ENCODE measurements around the gene PCDH8. TPM values are rescaled to one million over a fixed set of nuclear protein-coding genes. Genes with fewer than 3 reads are reported as not detected.
A peak's percentile ranks its signal among the peaks of the same experiment; 100 is the strongest.

PCDH8 gene
- total RNA-seq, 1 experiment from 2014 or later = not detected

GRCh38 chr13:52847682-52848432 lies 583 bp downstream of the PCDH8 start:
- Histone ChIP-seq H3K4me3 (ENCODE audit: low read length) (no peak overlapping the region), H4K20me1 (ENCODE audit: insufficient read depth, low read depth, low read length) (no peaks in the 10 kb centered on the region), H3K36me3 (ENCODE audit: insufficient read depth, low read length) (no peaks in the 10 kb centered on the region), H3K27me3 (ENCODE audit: low read length) (no peaks in the 10 kb centered on the region), H2AFZ (ENCODE audit: low read length) (no peak overlapping the region), H3K79me2 (ENCODE audit: low read length) (no peaks in the 10 kb centered on the region), H3K9ac (ENCODE audit: low read length) (no peak overlapping the region), H3K4me1 (ENCODE audit: low read length) (no peaks in the 10 kb centered on the region), H3K4me2 (ENCODE audit: low read depth, low read length, poor library complexity, severe bottlenecking) (no peak overlapping the region), H3K9me3 (ENCODE audit: low read length) (no peaks in the 10 kb centered on the region), H3K9me2 (replicated peaks; ENCODE audit: insufficient read depth, low read length) (no peaks in the 10 kb centered on the region), H3K27ac (ENCODE audit: low read length) (no peak overlapping the region)
- DNase-seq = peak; percentile 11

GRCh38 chr13:52847322-52847681 lies 1.1 kb downstream of the PCDH8 start:
- Histone ChIP-seq H3K79me2 (ENCODE audit: low read length) (no peaks in the 10 kb centered on the region), H3K27me3 (ENCODE audit: low read length) (no peaks in the 10 kb centered on the region), H3K4me3 (ENCODE audit: low read length) (no peak overlapping the region), H3K4me2 (ENCODE audit: low read depth, low read length, poor library complexity, severe bottlenecking) (no peak overlapping the region), H3K4me1 (ENCODE audit: low read length) (no peaks in the 10 kb centered on the region), H2AFZ (ENCODE audit: low read length) (no peak overlapping the region), H3K9ac (ENCODE audit: low read length) (no peak overlapping the region), H3K9me3 (ENCODE audit: low read length) (no peaks in the 10 kb centered on the region), H3K9me2 (replicated peaks; ENCODE audit: insufficient read depth, low read length) (no peaks in the 10 kb centered on the region), H4K20me1 (ENCODE audit: insufficient read depth, low read depth, low read length) (no peaks in the 10 kb centered on the region), H3K36me3 (ENCODE audit: insufficient read depth, low read length) (no peaks in the 10 kb centered on the region), H3K27ac (ENCODE audit: low read length) (no peak overlapping the region)
- no peak for DNase-seq

GRCh38 chr13:52846567-52847321 lies 1.7 kb downstream of the PCDH8 start:
- Histone ChIP-seq H2AFZ (ENCODE audit: low read length) (no peak overlapping the region), H3K36me3 (ENCODE audit: insufficient read depth, low read length) (no peaks in the 10 kb centered on the region), H3K4me3 (ENCODE audit: low read length) (no peak overlapping the region), H3K27me3 (ENCODE audit: low read length) (no peaks in the 10 kb centered on the region), H3K4me1 (ENCODE audit: low read length) (no peaks in the 10 kb centered on the region), H3K79me2 (ENCODE audit: low read length) (no peaks in the 10 kb centered on the region), H4K20me1 (ENCODE audit: insufficient read depth, low read depth, low read length) (no peaks in the 10 kb centered on the region), H3K27ac (ENCODE audit: low read length) (no peak overlapping the region), H3K9ac (ENCODE audit: low read length) (no peak overlapping the region), H3K4me2 (ENCODE audit: low read depth, low read length, poor library complexity, severe bottlenecking) (no peak overlapping the region), H3K9me3 (ENCODE audit: low read length) (no peaks in the 10 kb centered on the region), H3K9me2 (replicated peaks; ENCODE audit: insufficient read depth, low read length) (no peaks in the 10 kb centered on the region)
- DNase-seq = peak; percentile 26

- H4K20me1 ChIP-seq (ENCODE audit: insufficient read depth, low read depth, low read length) = no peaks in the 10 kb centered on the region
- H3K27ac ChIP-seq (ENCODE audit: low read length) = no peak overlapping the region
- H3K79me2 ChIP-seq (ENCODE audit: low read length) = no peaks in the 10 kb centered on the region
- no peak overlapping the region for H3K4me3 ChIP-seq (ENCODE audit: low read length)
- H3K36me3 ChIP-seq (ENCODE audit: insufficient read depth, low read length) = no peaks in the 10 kb centered on the region
- no peaks in the 10 kb centered on the region for H3K9me2 ChIP-seq (replicated peaks; ENCODE audit: insufficient read depth, low read length)
- no peaks in the 10 kb centered on the region for H3K4me1 ChIP-seq (ENCODE audit: low read length)
- no peak overlapping the region for H3K9ac ChIP-seq (ENCODE audit: low read length)
- no peaks in the 10 kb centered on the region for H3K9me3 ChIP-seq (ENCODE audit: low read length)
- H3K27me3 ChIP-seq (ENCODE audit: low read length) = no peaks in the 10 kb centered on the region
- no peak overlapping the region for H3K4me2 ChIP-seq (ENCODE audit: low read depth, low read length, poor library complexity, severe bottlenecking)
- H2AFZ ChIP-seq (ENCODE audit: low read length) = no peak overlapping the region
- peak; percentile 6 for DNase-seq
These were observed 2.5 kb downstream of the PCDH8 start for GRCh38 chr13:52845766-52846566.

GRCh38 chr13:52845334-52845761 lies 3.1 kb downstream of the PCDH8 start:
- Histone ChIP-seq H3K27me3 (ENCODE audit: low read length) (no peaks in the 10 kb centered on the region), H3K79me2 (ENCODE audit: low read length) (no peaks in the 10 kb centered on the region), H3K9me2 (replicated peaks; ENCODE audit: insufficient read depth, low read length) (no peaks in the 10 kb centered on the region), H3K36me3 (ENCODE audit: insufficient read depth, low read length) (no peaks in the 10 kb centered on the region), H3K9ac (ENCODE audit: low read length) (no peak overlapping the region), H3K4me1 (ENCODE audit: low read length) (no peaks in the 10 kb centered on the region), H3K27ac (ENCODE audit: low read length) (no peak overlapping the region), H3K4me2 (ENCODE audit: low read depth, low read length, poor library complexity, severe bottlenecking) (no peak overlapping the region), H3K9me3 (ENCODE audit: low read length) (no peaks in the 10 kb centered on the region), H3K4me3 (ENCODE audit: low read length) (no peak overlapping the region), H2AFZ (ENCODE audit: low read length) (no peak overlapping the region), H4K20me1 (ENCODE audit: insufficient read depth, low read depth, low read length) (no peaks in the 10 kb centered on the region)
- peak; percentile 29 for DNase-seq

GRCh38 chr13:52844836-52845235 lies 3.6 kb downstream of the PCDH8 start:
- H3K27me3 ChIP-seq (ENCODE audit: low read length) = no peaks in the 10 kb centered on the region

GRCh38 chr13:52842441-52842840 lies 6.0 kb downstream of the PCDH8 start:
- H2AFZ ChIP-seq (ENCODE audit: low read length) = no peak overlapping the region
- H3K27ac ChIP-seq (ENCODE audit: low read length) = no peak overlapping the region
- no peak overlapping the region for H3K9ac ChIP-seq (ENCODE audit: low read length)
- H3K36me3 ChIP-seq (ENCODE audit: insufficient read depth, low read length) = no peaks in the 10 kb centered on the region
- H3K79me2 ChIP-seq (ENCODE audit: low read length) = no peaks in the 10 kb centered on the region
- no peaks in the 10 kb centered on the region for H3K9me3 ChIP-seq (ENCODE audit: low read length)
- no peaks in the 10 kb centered on the region for H4K20me1 ChIP-seq (ENCODE audit: insufficient read depth, low read depth, low read length)
- no peak overlapping the region for H3K4me2 ChIP-seq (ENCODE audit: low read depth, low read length, poor library complexity, severe bottlenecking)
- H3K27me3 ChIP-seq (ENCODE audit: low read length) = no peaks in the 10 kb centered on the region
- no peak overlapping the region for H3K4me3 ChIP-seq (ENCODE audit: low read length)
- H3K9me2 ChIP-seq (replicated peaks; ENCODE audit: insufficient read depth, low read length) = no peaks in the 10 kb centered on the region
- no peaks in the 10 kb centered on the region for H3K4me1 ChIP-seq (ENCODE audit: low read length)
- DNase-seq = no peak

More at GRCh38 chr13:52844836-52845235, 3.6 kb downstream of the PCDH8 start:
- Histone ChIP-seq H3K4me2 (ENCODE audit: low read depth, low read length, poor library complexity, severe bottlenecking) (no peak overlapping the region), H3K4me3 (ENCODE audit: low read length) (no peak overlapping the region), H2AFZ (ENCODE audit: low read length) (no peak overlapping the region), H3K9me2 (replicated peaks; ENCODE audit: insufficient read depth, low read length) (no peaks in the 10 kb centered on the region), H3K79me2 (ENCODE audit: low read length) (no peaks in the 10 kb centered on the region), H3K4me1 (ENCODE audit: low read length) (no peaks in the 10 kb centered on the region), H4K20me1 (ENCODE audit: insufficient read depth, low read depth, low read length) (no peaks in the 10 kb centered on the region), H3K9me3 (ENCODE audit: low read length) (no peaks in the 10 kb centered on the region), H3K9ac (ENCODE audit: low read length) (no peak overlapping the region), H3K27ac (ENCODE audit: low read length) (no peak overlapping the region), H3K36me3 (ENCODE audit: insufficient read depth, low read length) (no peaks in the 10 kb centered on the region)
- DNase-seq = no peak

- no peak overlapping the region for H3K27ac ChIP-seq (ENCODE audit: low read length)
- no peaks in the 10 kb centered on the region for H4K20me1 ChIP-seq (ENCODE audit: insufficient read depth, low read depth, low read length)
- H3K4me2 ChIP-seq (ENCODE audit: low read depth, low read length, poor library complexity, severe bottlenecking) = no peak overlapping the region
- no peaks in the 10 kb centered on the region for H3K36me3 ChIP-seq (ENCODE audit: insufficient read depth, low read length)
- H3K9me2 ChIP-seq (replicated peaks; ENCODE audit: insufficient read depth, low read length) = no peaks in the 10 kb centered on the region
- no peaks in the 10 kb centered on the region for H3K79me2 ChIP-seq (ENCODE audit: low read length)
- no peaks in the 10 kb centered on the region for H3K27me3 ChIP-seq (ENCODE audit: low read length)
- H3K4me1 ChIP-seq (ENCODE audit: low read length) = no peaks in the 10 kb centered on the region
- H3K9me3 ChIP-seq (ENCODE audit: low read length) = no peaks in the 10 kb centered on the region
- no peak overlapping the region for H3K9ac ChIP-seq (ENCODE audit: low read length)
- no peak overlapping the region for H3K4me3 ChIP-seq (ENCODE audit: low read length)
- no peak overlapping the region for H2AFZ ChIP-seq (ENCODE audit: low read length)
- DNase-seq = no peak
These were observed 8.4 kb downstream of the PCDH8 start for GRCh38 chr13:52840066-52840465.
